Spleen (tissue), 11 donors: Measurements from ENCODE around the gene MALT1. TPM values are rescaled to one million over a fixed set of nuclear protein-coding genes. Genes with fewer than 3 reads are reported as not detected.

Experiments used
- DNase-seq: peaks from one replicate; pipeline ENCODE4 v3.0.0-alpha.2; 2020
- H3K27ac ChIP-seq, 8 donors: fragments of 200-600 bp; sonication (generic) in 7 of 8; 1 replicate in 4 of 8; 2 replicates in 4 of 8; pipeline versions ENCODE4 v1.5.0 to v1.8.0; 2016 to 2021; ENCODE audit warnings: inconsistent platforms in 4 of 8, mild to moderate bottlenecking in 4 of 8, moderate library complexity in 1 of 8
- H3K27me3 ChIP-seq, 7 donors: fragments of 200-600 bp; sonication (generic) in 6 of 7; replicated peaks in 1 of 7; 1 replicate in 4 of 7; 2 replicates in 3 of 7; pipeline versions ENCODE4 v1.5.0 to v1.8.0; 2016 to 2021; ENCODE audit warnings: inconsistent platforms in 3 of 7, mild to moderate bottlenecking in 1 of 7
- H3K36me3 ChIP-seq, 6 donors: fragments of 200-600 bp; sonication (generic) in 5 of 6; 1 replicate in 4 of 6; 2 replicates in 2 of 6; pipeline versions ENCODE4 v1.5.0 to v1.8.0; 2016 to 2021; ENCODE audit warnings: inconsistent platforms in 2 of 6
- H3K4me1 ChIP-seq, 6 donors: fragments of 200-600 bp; sonication (generic) in 5 of 6; 1 replicate in 3 of 6; 2 replicates in 3 of 6; pipeline versions ENCODE4 v1.5.0 to v1.8.0; 2016 to 2021; ENCODE audit warnings: inconsistent platforms in 3 of 6
- H3K4me3 ChIP-seq, 8 donors: fragments of 200-600 bp; sonication (generic) in 7 of 8; 1 replicate in 4 of 8; 2 replicates in 4 of 8; pipeline versions ENCODE4 v1.5.0 to v1.8.0; 2016 to 2021; ENCODE audit warnings: inconsistent platforms in 4 of 8, mild to moderate bottlenecking in 4 of 8, moderate library complexity in 2 of 8
- H3K9me3 ChIP-seq, 8 donors: fragments of 200-600 bp; sonication (generic) in 7 of 8; 1 replicate in 4 of 8; 2 replicates in 4 of 8; pipeline versions ENCODE4 v1.5.0 to v1.8.0; 2016 to 2021; ENCODE audit warnings: inconsistent platforms in 4 of 8
- POLR2A ChIP-seq, 3 donors: fragments of 450-650 bp; IDR thresholded peaks; one replicate each; pipeline ENCODE4 v1.5.1; 2017; ENCODE audit warnings: antibody characterized with exemption in 3 of 3, mild to moderate bottlenecking in 1 of 3
- POLR2AphosphoS5 ChIP-seq, 3 donors: sonication (generic); formaldehyde crosslinking; IDR thresholded peaks; one replicate each; pipeline ENCODE4 v1.5.1; 2017; ENCODE audit warnings: antibody characterized with exemption in 3 of 3
- WGBS, 5 donors: extraction: QIAGEN DNeasy Blood & Tissue Kit in 3 of 5; methylation state at CpG; one replicate each; pipeline versions ENCODE4 v1.1.5 to v1.1.7; 2013 to 2018; 5-methylcytosine and 5-hydroxymethylcytosine counted together
- intact Hi-C: fragments of 100-400 bp; cut with DNase I; formaldehyde crosslinking; loops from one replicate; pipeline ENCODE4 v1.15.0; 2023; ENCODE audit warnings: low total_unique reads
- polyA plus RNA-seq, 3 donors: library from polyadenylated mRNA; stranded (reverse); fragments of 200-250 nt; gene quantifications; one replicate each; pipeline ENCODE4 v1.2.1, GENCODE V29; 2013
- total RNA-seq, 7 donors: library from RNA; depleted of rRNA in 3 of 7; stranded (reverse); fragments of >200 nt in 3 of 7; fragmentation: NEBNext Ultra II Directional in 4 of 7; extraction: Animal tissue kit (Norgen Biotek cat#: 25700) in 4 of 7; gene quantifications; one replicate each; pipeline versions ENCODE4 v1.1.0 to v1.2.1, GENCODE V29; 2016 to 2021
- TF ChIP-seq, protein P1 (sequence below), 11 experiments: fragments of 200-600 bp in 7 of 11; fragments of 450-650 bp in 4 of 11; sonication (generic) in 4 of 11; IDR thresholded peaks in 8 of 11; conservative IDR thresholded peaks in 3 of 11; 1 replicate in 7 of 11; 2 replicates in 4 of 11; pipeline versions ENCODE4 v1.4.0 to v1.8.0; 2016 to 2021; ENCODE audit warnings: antibody characterized with exemption in 11 of 11, inconsistent platforms in 4 of 11, mild to moderate bottlenecking in 1 of 11
- donor health status: healthy with polysubstance abuse.
- donor health status: DM: no; HTN: no; CAD: no; lungs with moderate emphysema.
- donor health status: DM: no; HTN: no; CAD: no.
- donor health status: Bipolar disorder and iron deficiency.
- donor health status: healthy.
- donor health status: DM: no; HTN: no; CAD: no.
- donor health status: DM: yes; HTN: yes; CAD: no.

Gene MALT1
- total and polyA plus RNA-seq, 10 donors, result 13.3 to 59.6 (median 50.1) TPM

DNA sequence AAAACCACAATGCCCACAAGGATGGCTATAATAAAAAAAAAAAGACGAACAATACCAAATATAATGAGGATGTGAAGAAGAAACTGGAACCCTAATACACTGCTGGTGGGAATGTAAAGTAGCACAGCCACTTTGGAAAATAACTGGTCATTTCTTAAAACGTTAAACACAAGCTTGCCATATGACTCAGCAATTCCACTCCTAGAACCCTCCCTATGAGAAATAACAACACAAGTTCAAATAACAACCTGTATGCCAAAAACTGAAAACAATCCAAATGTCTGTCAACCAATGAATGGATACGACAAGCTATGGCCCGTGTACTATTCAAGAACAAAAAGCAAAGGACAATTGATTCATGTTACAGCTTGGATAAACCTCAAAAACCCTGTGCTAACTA, 35.4 kb upstream of the MALT1 start:
- Histone ChIP-seq H3K36me3 (no peaks in the 10 kb centered on the region), H3K27ac (no peak overlapping the region)

DNA sequence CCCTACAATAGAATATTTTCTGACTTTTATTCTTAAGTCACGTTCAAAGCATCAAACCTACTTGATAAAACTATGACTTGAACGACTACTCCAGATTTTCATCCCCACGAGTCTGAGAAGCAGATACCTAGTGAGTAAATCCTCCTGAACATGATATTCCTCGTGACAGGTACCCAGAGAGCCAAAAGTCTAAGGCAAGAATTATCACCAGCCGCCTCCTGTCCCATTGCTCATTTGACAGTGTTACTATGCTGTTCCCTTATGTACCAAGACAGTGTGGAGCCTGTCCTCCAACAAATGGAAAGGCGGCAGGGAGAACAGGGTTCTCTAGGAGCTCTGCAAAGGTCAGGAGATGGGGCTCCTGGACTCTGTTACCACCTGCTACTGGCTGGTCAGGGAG, 34.1 kb upstream of the MALT1 start:
- H3K27ac ChIP-seq, result no peak overlapping the region
- intact Hi-C loops, result no loop called here
- no peak overlapping the region for H3K4me3 ChIP-seq
- TF ChIP-seq, protein P1, sequence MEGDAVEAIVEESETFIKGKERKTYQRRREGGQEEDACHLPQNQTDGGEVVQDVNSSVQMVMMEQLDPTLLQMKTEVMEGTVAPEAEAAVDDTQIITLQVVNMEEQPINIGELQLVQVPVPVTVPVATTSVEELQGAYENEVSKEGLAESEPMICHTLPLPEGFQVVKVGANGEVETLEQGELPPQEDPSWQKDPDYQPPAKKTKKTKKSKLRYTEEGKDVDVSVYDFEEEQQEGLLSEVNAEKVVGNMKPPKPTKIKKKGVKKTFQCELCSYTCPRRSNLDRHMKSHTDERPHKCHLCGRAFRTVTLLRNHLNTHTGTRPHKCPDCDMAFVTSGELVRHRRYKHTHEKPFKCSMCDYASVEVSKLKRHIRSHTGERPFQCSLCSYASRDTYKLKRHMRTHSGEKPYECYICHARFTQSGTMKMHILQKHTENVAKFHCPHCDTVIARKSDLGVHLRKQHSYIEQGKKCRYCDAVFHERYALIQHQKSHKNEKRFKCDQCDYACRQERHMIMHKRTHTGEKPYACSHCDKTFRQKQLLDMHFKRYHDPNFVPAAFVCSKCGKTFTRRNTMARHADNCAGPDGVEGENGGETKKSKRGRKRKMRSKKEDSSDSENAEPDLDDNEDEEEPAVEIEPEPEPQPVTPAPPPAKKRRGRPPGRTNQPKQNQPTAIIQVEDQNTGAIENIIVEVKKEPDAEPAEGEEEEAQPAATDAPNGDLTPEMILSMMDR (IDR thresholded peaks at IDR 0.05 in 8 of 11, conservative IDR thresholded peaks at IDR 0.05 in 3 of 11), result no peak
- TF ChIP-seq POLR2A (IDR thresholded peaks at IDR 0.05) (no peak), POLR2AphosphoS5 (IDR thresholded peaks at IDR 0.05) (no peak)
- no peaks in the 10 kb centered on the region for H3K36me3 ChIP-seq
- no peaks in the 10 kb centered on the region for H3K27me3 ChIP-seq
- H3K4me1 ChIP-seq, result peaks cover 0 to 31% (median 17%) of the 10 kb centered on the region in 6 donors
- no peak for DNase-seq
- WGBS, 5 donors, result 92 to 96% (median 94%) methylated on average over 6 of the region's 6 CpGs
- H3K9me3 ChIP-seq, result no peaks in the 10 kb centered on the region

More for the DNA sequence above, 35.4 kb upstream of the MALT1 start:
- Histone ChIP-seq H3K27me3 (no peaks in the 10 kb centered on the region), H3K4me3 (no peak overlapping the region), H3K4me1 (peaks cover 0 to 31% (median 17%) of the 10 kb centered on the region in 6 donors), H3K9me3 (no peaks in the 10 kb centered on the region)
- 41 to 65% (median 51%) methylated on average over 4 of the region's 4 CpGs for WGBS, 5 donors
- no peak for TF ChIP-seq POLR2A (IDR thresholded peaks at IDR 0.05)
- TF ChIP-seq POLR2AphosphoS5 (IDR thresholded peaks at IDR 0.05), result no peak
- TF ChIP-seq, protein P1 (IDR thresholded peaks at IDR 0.05 in 8 of 11, conservative IDR thresholded peaks at IDR 0.05 in 3 of 11), result no peak
- intact Hi-C loops, result no loop called here
- no peak for DNase-seq

DNA sequence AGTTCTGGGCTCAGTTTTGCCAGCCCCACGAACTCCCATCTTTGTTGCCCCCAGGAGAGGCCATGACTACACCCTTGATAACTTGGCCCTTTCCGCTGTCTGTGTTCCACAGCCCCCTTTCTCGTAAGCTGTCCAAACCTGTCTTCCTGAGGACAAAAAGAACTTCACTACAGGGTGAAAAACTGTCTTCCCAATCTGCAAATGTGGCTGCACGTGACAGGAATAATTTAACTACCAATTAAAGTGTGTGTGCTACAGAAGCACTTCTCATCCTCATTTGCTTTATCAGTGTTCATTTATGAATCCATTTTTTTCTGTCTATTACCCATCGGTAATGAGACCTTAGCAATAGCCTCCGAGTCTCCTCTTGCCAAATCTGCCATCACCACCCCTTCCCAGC, 33.3 kb upstream of the MALT1 start:
- DNase-seq, result no peak
- intact Hi-C loops, result no loop called here
- H3K4me3 ChIP-seq, result no peak overlapping the region
- 79 to 89% (median 83%) methylated on average over 6 of the region's 6 CpGs for WGBS, 5 donors
- peaks cover 0 to 31% (median 17%) of the 10 kb centered on the region in 6 donors for H3K4me1 ChIP-seq
- no peaks in the 10 kb centered on the region for H3K27me3 ChIP-seq
- H3K36me3 ChIP-seq, result no peaks in the 10 kb centered on the region
- H3K9me3 ChIP-seq, result peaks cover 0 to 3% (median 1%) of the 10 kb centered on the region in 8 donors
- TF ChIP-seq, protein P1 (IDR thresholded peaks at IDR 0.05 in 8 of 11, conservative IDR thresholded peaks at IDR 0.05 in 3 of 11), result no peak
- TF ChIP-seq POLR2AphosphoS5 (IDR thresholded peaks at IDR 0.05), result no peak
- no peak overlapping the region for H3K27ac ChIP-seq

DNA sequence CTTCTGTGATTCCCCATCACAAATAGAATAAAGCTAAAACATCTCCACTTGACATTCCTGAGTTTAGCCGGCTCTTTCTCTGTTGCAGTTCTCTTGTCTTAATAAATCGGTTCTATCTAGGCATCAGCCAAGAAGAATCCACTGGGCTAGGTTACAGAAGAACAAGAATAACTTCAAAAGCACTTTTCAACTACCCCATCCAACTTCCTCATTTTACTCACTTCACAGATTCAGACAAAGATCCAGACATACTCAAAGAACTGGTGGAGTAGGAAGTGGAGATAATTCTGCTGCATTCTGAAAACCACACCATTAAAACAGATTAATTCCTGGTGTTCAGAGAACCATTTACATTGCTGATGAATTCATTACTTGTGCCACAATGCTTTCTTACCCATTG, 32.8 kb upstream of the MALT1 start:
- H3K4me1 ChIP-seq, result peaks cover 0 to 31% (median 17%) of the 10 kb centered on the region in 6 donors
- DNase-seq, result no peak
- no peak overlapping the region for H3K27ac ChIP-seq
- H3K27me3 ChIP-seq, result no peaks in the 10 kb centered on the region
- intact Hi-C loops, result no loop called here
- no peak overlapping the region for H3K4me3 ChIP-seq
- peaks cover 0 to 8% (median 4%) of the 10 kb centered on the region in 8 donors for H3K9me3 ChIP-seq
- H3K36me3 ChIP-seq, result no peaks in the 10 kb centered on the region
- TF ChIP-seq, protein P1 (IDR thresholded peaks at IDR 0.05 in 8 of 11, conservative IDR thresholded peaks at IDR 0.05 in 3 of 11), result no peak
- no peak for TF ChIP-seq POLR2AphosphoS5 (IDR thresholded peaks at IDR 0.05)
- 38 to 56% (median 48%) methylated on average over 2 of the region's 2 CpGs for WGBS, 5 donors
